ENCODE measurements around the gene C2CD2. TPM values are rescaled to one million over a fixed set of nuclear protein-coding genes. Genes with fewer than 3 reads are reported as not detected.

The C2CD2 gene
- total RNA-seq, 2 donors from 2014 or later = 13.3 to 16.1 TPM

DNA sequence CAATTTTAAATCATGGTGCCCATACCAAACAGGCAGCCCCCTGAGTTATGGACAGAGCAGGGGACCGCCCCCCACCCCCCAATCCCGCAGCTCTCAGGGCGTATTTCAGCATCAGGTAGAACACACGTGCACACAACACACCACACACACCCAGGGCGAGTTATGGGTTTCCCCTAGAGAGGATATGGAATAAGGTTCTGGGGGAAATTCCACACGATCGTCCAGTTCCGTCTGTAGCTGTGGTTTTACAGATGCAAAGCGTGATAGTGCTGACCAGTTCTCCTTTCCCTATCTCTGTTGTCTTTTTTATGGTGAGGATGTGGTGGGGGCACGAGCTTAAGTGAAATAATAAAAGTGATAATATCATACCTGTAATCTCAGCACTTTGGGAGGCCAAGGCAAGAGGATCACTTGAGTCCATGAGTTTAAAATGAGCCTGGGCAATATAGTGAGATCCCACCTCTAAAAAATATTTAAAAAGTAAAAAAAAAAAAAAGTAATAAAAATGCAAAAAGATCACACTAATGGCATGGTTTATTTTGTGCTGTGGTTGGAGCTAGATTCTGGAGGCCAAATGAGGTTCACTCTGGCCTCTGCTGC lies 25.1 kb downstream of the C2CD2 start:
- Histone ChIP-seq H3K27ac (no peak overlapping the region), H3K4me1 (peaks cover 7% of the 10 kb centered on the region), H3K9me3 (no peaks in the 10 kb centered on the region), H3K4me3 (no peak overlapping the region), H3K36me3 (no peaks in the 10 kb centered on the region), H3K27me3 (no peaks in the 10 kb centered on the region), H3K9ac (ENCODE audit: low read depth in 2 of 2, low read length in 2 of 2) (no peak overlapping the region)
- no peak for DNase-seq
- intact Hi-C loops (cut with DNase I) = no loop called here
- TF ChIP-seq, protein P1, sequence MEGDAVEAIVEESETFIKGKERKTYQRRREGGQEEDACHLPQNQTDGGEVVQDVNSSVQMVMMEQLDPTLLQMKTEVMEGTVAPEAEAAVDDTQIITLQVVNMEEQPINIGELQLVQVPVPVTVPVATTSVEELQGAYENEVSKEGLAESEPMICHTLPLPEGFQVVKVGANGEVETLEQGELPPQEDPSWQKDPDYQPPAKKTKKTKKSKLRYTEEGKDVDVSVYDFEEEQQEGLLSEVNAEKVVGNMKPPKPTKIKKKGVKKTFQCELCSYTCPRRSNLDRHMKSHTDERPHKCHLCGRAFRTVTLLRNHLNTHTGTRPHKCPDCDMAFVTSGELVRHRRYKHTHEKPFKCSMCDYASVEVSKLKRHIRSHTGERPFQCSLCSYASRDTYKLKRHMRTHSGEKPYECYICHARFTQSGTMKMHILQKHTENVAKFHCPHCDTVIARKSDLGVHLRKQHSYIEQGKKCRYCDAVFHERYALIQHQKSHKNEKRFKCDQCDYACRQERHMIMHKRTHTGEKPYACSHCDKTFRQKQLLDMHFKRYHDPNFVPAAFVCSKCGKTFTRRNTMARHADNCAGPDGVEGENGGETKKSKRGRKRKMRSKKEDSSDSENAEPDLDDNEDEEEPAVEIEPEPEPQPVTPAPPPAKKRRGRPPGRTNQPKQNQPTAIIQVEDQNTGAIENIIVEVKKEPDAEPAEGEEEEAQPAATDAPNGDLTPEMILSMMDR (IDR thresholded peaks at IDR 0.05) = no peak

DNA sequence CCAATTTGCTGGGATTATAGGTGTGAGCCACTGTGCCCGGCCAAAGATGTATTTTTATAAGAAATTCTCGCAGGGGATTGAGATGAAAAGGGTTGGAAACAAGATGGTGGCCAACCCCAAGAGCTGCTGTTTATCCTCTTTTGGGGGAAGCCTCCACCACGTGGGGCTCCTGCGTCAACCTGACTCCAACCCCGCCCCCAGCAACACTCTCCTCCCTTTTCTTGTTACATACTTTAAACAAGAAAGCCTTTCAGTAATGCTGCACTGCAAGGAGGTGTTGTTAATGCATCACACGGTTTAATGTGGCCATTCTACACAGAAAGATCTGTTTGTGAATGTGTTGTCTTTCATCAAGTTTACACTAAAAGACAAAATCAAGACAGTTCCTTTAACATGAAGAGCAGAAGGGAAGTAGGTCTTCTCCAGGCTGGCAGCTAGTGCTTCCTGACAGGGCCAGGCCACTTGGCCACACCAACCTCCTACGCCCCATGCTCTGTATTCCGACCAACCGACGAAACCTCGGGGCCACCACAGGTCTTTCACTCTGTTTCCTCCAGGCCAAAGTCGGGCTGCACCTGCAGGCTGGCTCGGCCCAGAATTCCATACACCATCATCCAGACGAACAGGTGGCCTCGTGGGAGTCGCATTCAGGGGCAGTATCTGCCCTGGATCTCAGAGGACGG lies 25.9 kb downstream of the C2CD2 start:
- H3K36me3 ChIP-seq = no peaks in the 10 kb centered on the region
- H3K9ac ChIP-seq (ENCODE audit: low read depth in 2 of 2, low read length in 2 of 2) = no peak overlapping the region
- DNase-seq = no peak
- no peak overlapping the region for H3K4me3 ChIP-seq
- H3K4me1 ChIP-seq = peaks cover 7% of the 10 kb centered on the region
- TF ChIP-seq, protein P1 (IDR thresholded peaks at IDR 0.05) = no peak
- no peaks in the 10 kb centered on the region for H3K27me3 ChIP-seq
- no peaks in the 10 kb centered on the region for H3K9me3 ChIP-seq
- intact Hi-C loops (cut with DNase I) = no loop called here
- H3K27ac ChIP-seq = no peak overlapping the region

DNA sequence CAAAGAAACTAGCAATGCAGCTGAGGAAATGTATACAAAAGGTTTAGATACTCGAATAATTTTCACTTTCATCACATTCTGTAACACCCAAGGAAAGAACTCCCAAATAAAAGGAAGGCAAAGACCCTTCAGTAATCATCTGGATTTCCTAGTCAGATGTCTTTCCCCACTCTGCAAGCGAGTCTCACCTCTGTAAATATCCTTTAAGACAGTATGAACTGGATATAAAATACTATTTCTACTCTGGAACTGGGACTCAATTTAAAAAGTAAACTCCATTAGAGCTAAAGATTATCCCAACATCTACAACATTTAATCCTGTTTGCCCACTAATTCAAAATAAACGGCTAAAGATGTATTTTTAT lies 27.0 kb downstream of the C2CD2 start:
- H3K27me3 ChIP-seq = no peaks in the 10 kb centered on the region
- H3K4me1 ChIP-seq = peaks cover 7% of the 10 kb centered on the region
- peak overlapping the region in 1 of 2 donors; percentile 84 for H3K9ac ChIP-seq (ENCODE audit: low read depth in 2 of 2, low read length in 2 of 2)
- H3K36me3 ChIP-seq = no peaks in the 10 kb centered on the region
- H3K9me3 ChIP-seq = no peaks in the 10 kb centered on the region
- no peak for DNase-seq
- H3K4me3 ChIP-seq = no peak overlapping the region
- intact Hi-C loops (cut with DNase I) = no loop called here
- TF ChIP-seq, protein P1 (IDR thresholded peaks at IDR 0.05) = no peak
- H3K27ac ChIP-seq = peak overlapping the region; percentile 66

DNA sequence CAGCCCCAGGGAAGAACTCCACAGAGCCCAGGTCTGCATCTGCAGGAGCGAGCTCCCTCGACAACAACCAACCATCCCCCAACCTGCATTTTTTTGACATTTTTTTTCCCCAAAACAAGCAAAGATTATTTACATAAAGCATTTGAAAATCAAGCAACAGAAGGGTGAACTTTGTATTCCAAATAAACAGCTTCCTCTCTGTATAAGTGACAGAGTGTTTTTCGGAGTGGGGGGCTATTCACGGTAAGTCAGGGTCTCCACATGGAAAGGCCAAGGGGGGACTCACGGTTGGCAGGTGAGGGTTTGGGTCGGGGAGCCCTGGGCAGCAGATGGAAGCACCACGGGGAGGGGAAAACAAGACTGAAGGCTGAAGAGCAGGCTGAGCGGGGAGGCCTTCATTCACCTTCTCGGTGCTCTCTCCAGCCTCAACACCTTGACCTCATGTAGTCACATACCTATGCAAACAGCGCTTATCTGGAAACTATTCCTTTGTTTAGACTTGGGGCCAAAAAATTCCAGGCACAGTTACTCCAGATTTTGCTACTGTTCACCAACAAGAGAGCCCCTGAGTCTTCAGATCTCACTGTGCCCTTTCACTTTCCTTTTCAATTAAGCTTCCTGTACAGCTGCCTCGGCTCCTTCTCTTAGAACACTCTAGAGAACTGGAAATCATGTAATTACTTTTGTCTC lies 27.6 kb downstream of the C2CD2 start:
- peak overlapping the region; percentile 68 to 84 for H3K9ac ChIP-seq (ENCODE audit: low read depth in 2 of 2, low read length in 2 of 2)
- intact Hi-C loops (cut with DNase I) = no loop called here
- peak; percentile 42 for DNase-seq
- TF ChIP-seq, protein P1 (IDR thresholded peaks at IDR 0.05) = no peak
- H3K4me1 ChIP-seq = peaks cover 7% of the 10 kb centered on the region
- H3K4me3 ChIP-seq = peak overlapping the region; percentile 23
- H3K9me3 ChIP-seq = no peaks in the 10 kb centered on the region
- H3K36me3 ChIP-seq = no peaks in the 10 kb centered on the region
- H3K27me3 ChIP-seq = no peaks in the 10 kb centered on the region
- H3K27ac ChIP-seq = peak overlapping the region; percentile 66

DNA sequence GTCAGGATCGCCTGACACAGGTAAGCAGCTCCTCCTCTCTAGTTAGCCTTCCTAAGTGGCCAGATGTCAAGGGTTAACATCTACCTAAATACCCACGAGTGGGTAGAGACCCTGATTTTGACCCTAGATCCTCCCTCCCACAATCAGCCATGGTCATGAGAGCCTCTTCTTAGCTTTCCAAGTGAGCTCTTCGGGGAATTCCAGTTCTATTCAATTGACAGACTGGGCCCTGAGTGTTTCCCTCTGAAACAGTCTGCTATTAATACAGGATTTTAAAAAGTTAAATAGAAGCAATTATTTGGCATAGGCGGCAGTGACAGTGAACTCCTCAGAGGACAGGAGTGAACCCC lies 28.1 kb downstream of the C2CD2 start:
- peaks cover 7% of the 10 kb centered on the region for H3K4me1 ChIP-seq
- intact Hi-C loops (cut with DNase I) = no loop called here
- H3K36me3 ChIP-seq = no peaks in the 10 kb centered on the region
- peak overlapping the region; percentile 23 for H3K4me3 ChIP-seq
- TF ChIP-seq, protein P1 (IDR thresholded peaks at IDR 0.05) = no peak
- H3K27ac ChIP-seq = peak overlapping the region; percentile 66
- H3K9me3 ChIP-seq = no peaks in the 10 kb centered on the region
- peak overlapping the region in 1 of 2 donors; percentile 84 for H3K9ac ChIP-seq (ENCODE audit: low read depth in 2 of 2, low read length in 2 of 2)
- H3K27me3 ChIP-seq = no peaks in the 10 kb centered on the region
- no peak for DNase-seq

Measured in colonic mucosa (tissue), 4 donors.